CD4-positive, alpha-beta T cell treated with Interleukin-6 at 100 ng/mL for 8 hours (primary cell): Measurements from ENCODE around the gene CTRL.
"Not testable (repeated sequence)": the region's sequence is repeated elsewhere in the genome, so short reads cannot be mapped to it uniquely, and the experiment has no call there.

ENCODE experiments used
- DNase-seq: peaks from one replicate; pipeline ENCODE4 v3.0.0-alpha.2; 2020; ENCODE audit warnings: mixed read lengths, low spot score

Gene CTRL

GRCh38 chr16:67941469-67942199 lies 10.0 kb upstream of the CTRL start:
- DNase-seq: no peak

- no peak for DNase-seq
These were observed 8.9 kb upstream of the CTRL start for GRCh38 chr16:67940446-67941089.

- peak; percentile 40 for DNase-seq
These were observed 8.1 kb upstream of the CTRL start for GRCh38 chr16:67939507-67940445.

- DNase-seq: not testable (repeated sequence)
These were observed 6.1 kb upstream of the CTRL start for GRCh38 chr16:67937713-67938112.

GRCh38 chr16:67936880-67937605 lies 5.4 kb upstream of the CTRL start:
- DNase-seq: peak; percentile 84

GRCh38 chr16:67936124-67936879 lies 4.6 kb upstream of the CTRL start, which contains the start of gene PSMB10:
PSMB10 (minus strand) TSS chr16:67936850; CDS start chr16:67936749, 101 bp downstream.
- no peak for DNase-seq

GRCh38 chr16:67935402-67936123 lies 3.9 kb upstream of the CTRL start:
- peak; percentile 97 for DNase-seq

- DNase-seq: no peak
These were observed 3.4 kb upstream of the CTRL start for GRCh38 chr16:67935101-67935401.

- no peak for DNase-seq
These were observed 2.8 kb upstream of the CTRL start for GRCh38 chr16:67934306-67935100.

GRCh38 chr16:67933805-67934204 lies 2.1 kb upstream of the CTRL start:
- no peak for DNase-seq

GRCh38 chr16:67932462-67932840 lies 789 bp upstream of the CTRL start:
- no peak for DNase-seq

- no peak for DNase-seq
These were observed 917 bp downstream of the CTRL start for GRCh38 chr16:67930678-67931211.

- DNase-seq: no peak
These were observed 1.5 kb downstream of the CTRL start for GRCh38 chr16:67930191-67930590.

- peak; percentile 73 for DNase-seq
These were observed 2.9 kb downstream of the CTRL start for GRCh38 chr16:67928561-67929364.

- DNase-seq: no peak
These were observed 3.5 kb downstream of the CTRL start for GRCh38 chr16:67928147-67928546.

GRCh38 chr16:67927131-67927941 lies 4.3 kb downstream of the CTRL start:
- no peak for DNase-seq

GRCh38 chr16:67926181-67926750 lies 5.4 kb downstream of the CTRL start:
- no peak for DNase-seq
